ENCODE data around the gene SLC23A2.

SLC23A2 gene

DNA sequence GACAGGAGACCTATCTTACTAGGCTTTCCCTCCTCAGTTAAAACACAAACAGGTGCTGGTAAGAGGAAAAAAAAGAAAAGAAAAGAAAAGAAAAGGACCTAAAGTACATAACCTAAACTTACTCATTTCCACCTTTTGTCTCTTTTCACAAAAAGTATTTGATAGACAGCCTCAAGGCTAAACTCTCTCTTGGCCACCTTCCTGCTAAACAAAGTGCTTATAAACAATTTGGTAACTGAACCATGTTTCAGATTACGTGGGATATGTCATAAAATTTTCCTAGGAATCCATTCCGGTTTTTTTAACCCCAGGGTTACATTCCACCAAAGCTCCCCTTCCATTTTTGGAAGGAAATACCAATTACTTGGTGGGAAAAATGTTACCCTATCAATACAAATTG lies 170.6 kb downstream of the SLC23A2 start:
- no peak overlapping the region for H3K27ac ChIP-seq
- no peak for DNase-seq (ENCODE audit: low read depth, low spot score)

DNA sequence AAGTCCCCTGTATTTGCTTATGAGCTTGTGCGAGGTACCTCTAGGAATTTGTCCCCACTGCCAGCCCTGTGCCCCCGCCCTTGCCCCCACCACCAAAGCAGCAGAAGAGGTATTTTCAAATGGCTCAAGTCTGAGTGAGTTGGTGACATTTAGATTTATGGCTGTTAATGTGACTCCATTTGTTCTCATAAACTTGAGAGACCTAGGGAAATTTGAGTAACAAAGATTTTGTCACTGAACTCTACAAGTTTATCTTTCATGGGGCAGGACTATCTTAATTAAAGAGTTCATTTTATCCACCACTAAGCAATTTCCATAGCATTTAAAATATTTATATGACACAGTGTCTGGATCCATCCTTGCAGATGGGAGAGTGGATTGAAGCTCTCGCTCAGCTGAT lies 171.1 kb downstream of the SLC23A2 start:
- DNase-seq (ENCODE audit: low read depth, low spot score): no peak
- H3K27ac ChIP-seq: no peak overlapping the region

DNA sequence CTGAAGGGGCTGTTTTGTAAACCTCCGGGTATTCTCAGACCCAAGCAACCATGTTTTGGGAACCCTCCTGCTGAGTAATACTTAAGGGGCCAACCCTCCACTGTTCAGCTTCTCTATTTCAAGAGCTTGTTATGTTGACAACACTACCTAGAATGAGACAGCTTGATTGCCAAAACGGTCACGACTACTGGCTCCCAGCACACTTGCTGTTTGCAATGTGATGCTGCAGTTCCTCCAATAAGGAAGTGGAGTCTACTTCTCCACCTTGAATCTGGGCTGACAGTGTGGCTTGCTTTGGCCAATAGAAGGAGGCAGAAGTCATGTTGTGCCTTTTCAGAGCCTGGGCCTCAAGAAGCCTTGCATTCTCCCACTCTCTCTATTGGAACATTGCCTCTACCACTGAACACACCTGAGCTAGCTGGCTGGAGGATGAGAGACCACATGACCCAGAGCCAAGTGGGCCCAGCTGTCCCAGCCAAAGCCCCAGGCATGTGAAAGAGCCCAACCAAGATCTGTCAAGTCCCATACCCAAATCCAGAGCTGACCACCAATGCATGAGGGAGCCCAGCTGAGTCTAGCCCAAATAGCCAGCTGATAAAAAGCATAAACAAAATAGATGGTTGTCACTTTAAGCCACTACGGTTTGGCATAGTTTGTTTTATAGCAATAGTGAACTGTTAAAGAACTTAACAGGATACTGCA lies 171.6 kb downstream of the SLC23A2 start:
- DNase-seq (ENCODE audit: low read depth, low spot score): no peak
- H3K27ac ChIP-seq: no peak overlapping the region

DNA sequence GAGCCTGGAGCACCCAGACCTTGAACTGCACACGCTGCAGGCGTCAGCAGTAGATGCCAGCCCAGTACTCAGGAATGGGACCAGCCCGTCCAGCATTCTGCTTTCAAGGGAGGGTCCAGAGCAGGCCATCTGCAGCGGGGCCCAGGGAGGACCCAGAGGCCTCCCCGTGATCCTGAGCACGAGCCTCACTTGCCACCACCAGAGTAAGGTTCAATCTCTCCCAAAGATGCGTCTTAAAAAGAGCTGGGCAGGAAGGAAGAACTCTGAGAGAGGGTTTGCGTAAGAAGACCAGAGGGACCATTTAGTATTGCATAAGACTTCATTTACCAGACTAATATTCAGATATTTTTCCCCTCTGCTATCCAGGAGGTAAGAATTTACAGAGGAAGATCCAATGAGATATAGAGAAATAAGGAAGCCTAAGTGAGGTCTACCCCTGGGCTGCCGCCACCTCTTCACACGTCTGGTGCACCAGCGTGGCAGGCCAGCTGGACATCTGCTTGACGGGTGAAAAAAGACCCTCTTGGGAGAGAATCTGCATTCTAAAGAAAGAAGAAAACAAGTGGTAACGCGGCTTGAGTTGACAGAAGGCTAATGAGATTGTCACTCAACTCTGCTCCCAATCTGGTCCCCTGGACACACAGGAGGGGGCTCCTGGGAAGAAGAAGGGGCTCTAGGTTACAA lies 172.3 kb downstream of the SLC23A2 start:
- H3K27ac ChIP-seq: no peak overlapping the region
- no peak for DNase-seq (ENCODE audit: low read depth, low spot score)

DNA sequence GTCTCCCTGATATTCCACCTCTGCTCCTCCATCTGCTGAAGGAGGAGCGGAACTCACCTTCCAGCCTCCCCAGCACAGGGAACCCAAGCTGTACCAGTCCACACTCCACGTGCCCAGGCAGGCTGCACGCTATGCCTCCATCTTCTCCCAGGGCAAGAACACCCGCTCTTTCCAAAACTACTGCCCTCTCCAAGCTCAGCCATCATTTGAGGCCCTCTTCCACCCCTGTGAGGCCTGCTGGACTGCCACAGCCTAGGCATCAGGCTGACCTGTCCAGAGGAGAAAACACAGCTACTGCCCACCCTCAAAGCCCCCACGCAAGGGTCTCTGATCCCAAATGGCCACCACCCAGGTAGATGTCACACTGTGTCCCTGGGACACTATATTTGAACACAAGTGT lies 179.7 kb downstream of the SLC23A2 start:
- no peak for DNase-seq (ENCODE audit: low read depth, low spot score)
- H3K27ac ChIP-seq: no peak overlapping the region

DNA sequence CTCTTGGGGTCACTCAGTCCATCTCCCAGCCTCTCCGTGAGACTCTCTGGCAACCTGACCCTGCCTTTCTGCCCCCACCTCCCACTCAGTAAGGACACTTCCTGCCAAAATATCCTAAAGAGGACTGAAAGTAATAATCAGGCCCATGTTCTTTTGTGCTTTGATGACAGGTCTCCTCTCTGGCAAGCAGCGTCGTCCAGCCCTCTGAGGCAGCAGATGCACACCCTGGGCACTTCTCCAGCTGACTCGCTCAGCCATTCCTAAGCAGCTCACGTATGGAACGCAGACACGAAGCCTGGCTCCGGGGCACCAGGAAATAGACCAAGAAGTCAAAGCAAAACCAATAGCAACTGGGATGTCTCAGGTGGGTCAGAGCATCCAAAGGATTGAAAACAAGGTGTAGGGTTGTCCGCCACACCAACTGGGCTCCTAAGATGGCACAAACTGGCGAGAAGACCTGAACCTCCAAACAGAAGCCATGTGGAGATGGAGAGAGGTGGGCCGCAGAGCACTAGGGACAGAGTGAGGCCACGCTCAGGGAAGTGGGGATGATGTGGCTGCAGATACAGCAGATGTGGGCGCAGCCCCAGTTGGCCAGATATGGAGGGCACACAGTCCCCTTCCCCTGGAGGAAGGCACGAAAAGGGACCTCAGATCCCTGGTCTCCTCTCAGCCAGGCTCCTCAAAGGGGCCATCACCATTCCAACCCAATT lies 180.3 kb downstream of the SLC23A2 start:
- no peak overlapping the region for H3K27ac ChIP-seq
- peak; percentile 39 for DNase-seq (ENCODE audit: low read depth, low spot score)

DNA sequence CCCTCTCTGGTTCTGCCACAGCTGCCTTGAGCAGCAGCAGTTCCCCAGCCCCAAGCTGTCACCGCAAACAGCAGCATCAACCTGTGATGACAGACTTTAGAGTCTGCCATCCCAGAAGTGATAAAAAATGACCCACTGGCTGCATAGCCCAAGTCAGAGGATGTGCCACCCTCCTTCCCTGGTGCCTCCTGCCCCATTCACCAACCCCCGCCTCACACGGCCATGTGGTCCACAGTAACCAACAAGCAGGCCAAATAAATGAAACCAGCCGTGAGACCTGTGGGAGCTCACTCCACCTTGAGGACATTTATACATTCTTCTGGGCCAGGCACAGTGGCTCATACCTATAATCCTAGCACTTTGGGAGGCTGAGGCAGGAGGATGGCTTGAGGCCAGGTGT lies 181.4 kb downstream of the SLC23A2 start:
- H3K27ac ChIP-seq: no peak overlapping the region
- DNase-seq (ENCODE audit: low read depth, low spot score): no peak

DNA sequence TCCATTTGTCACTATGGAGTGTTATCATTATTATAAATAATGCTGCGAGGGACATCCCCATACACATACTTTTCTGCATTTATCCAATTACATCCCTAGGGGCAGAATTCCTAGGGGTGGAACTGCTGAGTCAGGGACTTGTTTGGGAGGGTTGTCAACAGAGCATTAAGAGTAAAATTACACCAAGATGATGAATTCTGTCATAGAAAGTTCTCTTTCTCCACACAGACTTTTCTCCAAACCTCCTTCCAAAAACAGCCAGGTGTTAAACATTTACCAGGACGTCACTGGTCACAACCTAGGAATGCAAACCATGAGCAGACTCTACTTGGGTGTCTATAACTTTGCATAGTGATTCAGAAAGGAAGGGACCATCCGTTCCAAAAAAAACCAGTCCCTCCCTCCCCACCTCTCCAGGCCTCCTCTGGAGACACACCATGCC lies 184.1 kb downstream of the SLC23A2 start:
- H3K27ac ChIP-seq: no peak overlapping the region
- DNase-seq (ENCODE audit: low read depth, low spot score): no peak

DNA sequence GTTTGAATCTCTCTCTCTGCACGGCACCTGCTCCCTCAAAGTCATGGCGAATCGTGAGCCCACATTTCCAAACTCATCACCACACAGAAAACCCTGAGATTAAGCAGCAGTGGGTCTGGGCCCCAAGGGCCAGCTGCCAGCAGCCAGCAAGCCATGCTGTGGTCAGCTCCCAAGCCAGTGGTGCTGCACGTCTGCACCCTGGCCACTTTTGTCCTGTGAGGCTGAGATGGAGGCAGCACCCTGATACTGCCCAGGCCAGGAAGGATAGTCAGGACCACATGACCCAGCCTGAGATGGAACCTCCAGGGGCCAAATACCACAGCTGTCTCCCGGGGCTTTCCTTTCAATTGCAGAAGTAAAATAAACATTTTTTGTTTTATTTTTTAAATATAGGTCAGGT lies 185.7 kb downstream of the SLC23A2 start:
- no peak overlapping the region for H3K27ac ChIP-seq

DNA sequence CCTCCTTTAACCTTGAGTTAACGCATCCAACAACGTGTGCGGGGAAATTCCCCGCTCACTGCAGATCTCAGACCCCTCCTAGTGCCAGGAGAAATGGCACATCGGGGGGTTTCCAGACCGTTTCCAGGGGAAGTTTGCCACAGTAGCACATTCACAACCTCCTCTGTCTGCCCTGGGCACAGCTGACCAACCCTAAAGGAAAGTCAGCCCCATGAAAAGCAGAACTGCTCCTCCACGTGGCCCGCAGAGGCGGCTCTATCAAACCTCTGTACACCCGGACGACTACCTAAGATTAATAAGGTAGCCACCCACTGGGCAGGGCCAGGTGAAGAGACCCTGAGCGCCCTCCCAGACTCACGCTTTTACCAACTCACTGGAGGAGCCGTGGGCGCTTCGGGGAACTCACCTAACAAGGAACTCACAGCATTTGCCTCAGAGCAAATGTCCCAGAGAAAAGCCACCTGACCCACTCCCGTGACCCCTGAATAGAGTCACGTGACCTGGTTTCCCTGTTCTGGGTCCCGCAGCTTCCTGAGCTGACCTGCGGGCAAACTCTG lies 186.5 kb downstream of the SLC23A2 start:
- no peak overlapping the region for H3K27ac ChIP-seq
- no peak for DNase-seq (ENCODE audit: low read depth, low spot score)

More for the DNA sequence above, 185.7 kb downstream of the SLC23A2 start:
- no peak for DNase-seq (ENCODE audit: low read depth, low spot score)

DNA sequence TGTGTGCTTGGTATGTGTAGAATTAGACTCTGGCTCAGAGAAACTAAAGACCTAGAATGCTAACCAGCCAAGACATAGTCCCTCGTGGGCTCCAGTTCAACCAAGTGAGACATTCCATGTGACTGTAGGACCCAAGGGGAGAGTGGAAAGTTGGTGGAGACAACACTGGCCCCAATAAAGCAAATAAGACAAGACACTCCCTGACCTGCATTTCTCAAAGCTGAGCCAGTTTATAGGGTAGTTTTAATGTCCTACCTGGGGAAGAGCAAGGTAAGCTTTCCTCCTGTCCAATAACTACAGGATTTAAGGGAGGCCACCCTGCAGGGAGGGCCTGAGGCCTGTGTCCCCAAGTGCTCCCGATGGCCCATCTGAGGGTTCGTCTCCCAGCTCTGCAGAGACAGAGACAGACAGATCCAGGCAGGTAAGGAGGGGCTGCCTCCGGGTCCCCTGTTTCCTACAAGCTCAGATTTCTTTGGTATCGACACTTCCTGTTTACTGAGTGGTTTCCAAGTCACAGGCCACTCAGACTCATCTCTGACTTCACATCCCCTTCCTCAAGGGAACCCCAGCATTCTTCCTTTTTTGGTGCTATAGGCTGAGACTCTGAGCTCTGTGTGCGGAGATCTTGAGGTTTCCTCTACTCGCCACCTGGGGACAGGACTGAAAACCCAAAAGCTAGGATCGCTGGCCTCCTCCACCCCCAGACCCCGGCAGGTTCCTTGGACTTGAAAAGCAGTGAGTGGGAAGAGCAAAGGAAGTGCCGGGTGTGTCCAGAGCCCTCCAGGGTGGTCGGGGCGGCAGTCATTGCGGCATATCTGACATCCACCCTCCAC lies 187.2 kb downstream of the SLC23A2 start:
- no peak for DNase-seq (ENCODE audit: low read depth, low spot score)

DNA sequence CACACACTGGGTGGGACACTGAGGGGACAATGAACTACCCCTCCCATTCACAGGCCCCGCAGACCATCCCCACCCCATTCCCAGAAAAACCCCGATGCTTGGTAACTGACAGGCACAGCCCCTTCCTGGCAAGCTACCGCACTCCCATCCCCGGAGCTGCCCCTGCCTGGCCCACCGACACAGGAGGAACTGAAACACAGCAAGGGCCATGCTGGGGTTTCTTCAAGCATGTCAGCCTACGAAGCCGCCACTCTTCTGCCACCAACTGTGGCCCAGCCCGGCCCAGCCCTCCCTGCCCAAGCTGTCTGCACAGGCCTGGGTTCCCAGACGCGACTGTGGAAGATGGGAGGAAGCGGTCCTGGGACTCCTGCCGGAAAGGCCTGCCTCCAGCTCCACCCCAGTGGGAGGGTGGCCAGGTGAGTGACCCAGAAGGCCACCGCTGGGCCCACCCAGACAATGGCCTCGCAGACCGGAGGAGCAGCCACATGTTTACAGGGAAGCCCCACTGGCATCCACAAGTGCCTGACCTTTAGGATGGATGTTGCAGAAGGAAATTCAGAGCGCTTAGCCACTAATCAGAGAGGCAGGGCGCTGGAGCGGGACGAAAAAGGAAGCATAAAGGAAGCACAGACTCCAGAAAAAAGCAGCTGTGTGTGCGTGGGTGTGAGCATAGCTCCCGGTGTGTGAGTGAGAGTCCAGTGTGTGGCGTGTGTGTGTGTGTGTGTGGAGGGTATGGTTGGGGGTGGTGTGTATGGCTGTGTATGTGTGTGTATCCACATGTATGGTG lies 188.0 kb downstream of the SLC23A2 start:
- no peak overlapping the region for H3K27ac ChIP-seq
- DNase-seq (ENCODE audit: low read depth, low spot score): no peak

More for the DNA sequence above, 187.2 kb downstream of the SLC23A2 start:
- H3K27ac ChIP-seq: no peak overlapping the region

DNA sequence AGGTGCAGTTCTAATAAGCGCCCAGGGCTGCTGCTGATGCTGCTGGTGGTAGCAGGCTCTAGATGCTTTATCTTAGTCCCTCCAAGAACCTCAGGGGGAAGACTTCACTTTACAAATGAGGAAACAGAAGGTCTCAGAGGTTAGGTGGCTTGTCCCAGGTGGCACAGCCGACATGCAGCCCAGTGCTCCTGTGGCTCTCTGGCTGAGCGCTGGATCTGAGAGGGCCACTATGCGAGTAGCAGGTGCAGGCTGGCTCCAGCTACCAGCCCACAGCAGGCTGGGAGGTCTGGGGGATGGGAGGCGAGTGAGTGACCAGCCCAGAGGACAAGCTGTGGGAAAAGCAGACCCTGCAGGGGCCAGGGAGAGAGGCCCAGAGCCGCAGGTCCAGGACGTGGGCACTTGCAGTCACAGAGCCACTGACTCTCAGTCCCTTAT lies 188.7 kb downstream of the SLC23A2 start:
- no peak for DNase-seq (ENCODE audit: low read depth, low spot score)
- H3K27ac ChIP-seq: no peak overlapping the region

DNA sequence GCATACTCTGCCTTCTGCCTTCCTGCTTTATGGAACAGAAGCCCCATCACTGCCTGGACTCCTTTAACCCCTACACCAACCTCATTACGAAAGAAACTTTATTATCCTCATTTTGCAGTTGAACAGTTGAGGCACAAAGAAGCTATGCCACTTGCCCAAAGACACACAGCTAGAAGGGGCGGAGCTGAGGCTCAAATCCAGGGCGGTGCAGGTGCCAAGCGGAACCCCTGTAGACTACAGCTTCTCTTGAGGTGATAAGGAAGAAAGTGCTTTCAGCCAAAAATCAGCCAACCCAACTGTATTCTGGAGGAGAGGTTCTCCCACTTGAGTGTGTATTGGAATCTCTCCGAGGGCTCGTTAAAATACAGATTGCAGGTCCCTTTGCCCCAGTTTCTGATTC lies 189.1 kb downstream of the SLC23A2 start:
- no peak overlapping the region for H3K27ac ChIP-seq
- DNase-seq (ENCODE audit: low read depth, low spot score): no peak

DNA sequence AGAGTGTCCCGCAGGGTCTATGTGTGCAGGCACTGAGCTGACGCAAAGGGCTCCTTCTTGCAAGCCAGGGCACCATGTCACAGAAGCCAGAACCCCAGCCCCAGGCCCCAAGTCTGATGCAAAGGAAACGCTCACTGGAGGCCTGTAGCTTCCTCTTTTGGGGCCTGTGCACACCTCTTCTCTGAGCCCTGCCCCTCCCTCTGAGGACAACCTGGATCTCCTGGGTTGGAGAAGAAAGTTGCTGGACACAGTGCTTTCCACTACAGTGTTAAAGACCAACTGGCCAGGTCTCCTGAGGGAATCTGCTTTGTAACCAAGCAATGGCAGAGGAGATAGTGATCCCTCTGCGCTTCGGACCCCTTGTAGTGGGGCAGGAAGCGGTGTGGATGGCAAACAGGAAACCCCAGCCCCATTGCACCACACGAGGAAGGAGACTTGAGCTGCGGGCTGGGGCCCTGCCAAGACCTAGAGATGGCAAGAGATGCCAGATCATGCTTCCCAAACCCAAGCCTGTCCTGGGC lies 189.6 kb downstream of the SLC23A2 start:
- no peak overlapping the region for H3K27ac ChIP-seq
- no peak for DNase-seq (ENCODE audit: low read depth, low spot score)

DNA sequence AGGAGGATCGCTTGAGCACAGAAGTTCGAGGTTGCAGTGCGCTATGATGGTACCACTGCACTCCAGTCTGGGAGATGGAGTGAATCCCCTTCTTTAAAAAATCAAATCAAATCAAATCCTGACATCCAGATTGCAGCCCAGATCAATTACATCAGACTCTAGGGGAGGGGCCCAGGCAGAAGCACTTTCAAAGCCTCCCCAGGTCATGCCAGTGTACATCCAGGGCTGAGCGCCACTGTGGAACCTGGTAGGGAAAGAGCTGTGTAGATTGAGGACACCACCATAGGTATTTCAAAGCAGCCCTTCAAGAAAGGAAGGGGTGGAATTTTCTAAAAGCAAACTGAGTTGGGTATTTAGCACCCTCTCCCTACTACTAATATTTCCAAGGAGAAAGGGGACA lies 190.1 kb downstream of the SLC23A2 start:
- no peak overlapping the region for H3K27ac ChIP-seq
- no peak for DNase-seq (ENCODE audit: low read depth, low spot score)

DNA sequence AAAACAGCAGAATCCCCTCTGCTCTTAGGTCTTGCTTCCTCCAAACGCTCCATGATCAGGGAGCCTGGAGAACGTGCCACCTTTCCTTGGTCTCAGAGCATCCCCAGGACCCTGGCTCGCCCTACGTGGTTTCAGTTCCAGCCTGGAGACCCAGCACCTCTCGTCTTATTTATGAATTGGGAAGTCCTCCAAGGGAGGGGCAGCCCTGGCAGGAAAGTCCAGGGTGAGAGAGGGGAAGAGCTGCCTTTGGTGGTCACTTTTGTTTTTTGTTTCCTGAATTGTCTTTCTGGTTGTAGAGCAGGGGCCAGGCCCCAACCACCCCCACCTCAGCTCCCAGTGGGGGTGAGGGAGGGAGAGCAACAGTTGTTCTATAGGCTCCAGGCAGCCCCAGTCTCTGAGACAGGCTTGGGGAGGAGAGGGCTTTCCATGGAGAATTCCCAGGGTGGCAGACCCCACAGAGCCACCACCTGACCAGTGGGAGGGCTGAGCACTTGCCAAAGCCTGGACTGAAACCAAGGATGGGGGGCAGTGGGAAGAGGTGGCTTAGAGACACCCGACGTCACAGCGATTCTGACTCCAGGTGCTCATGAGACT lies 190.8 kb downstream of the SLC23A2 start:
- no peak for DNase-seq (ENCODE audit: low read depth, low spot score)
- no peak overlapping the region for H3K27ac ChIP-seq

DNA sequence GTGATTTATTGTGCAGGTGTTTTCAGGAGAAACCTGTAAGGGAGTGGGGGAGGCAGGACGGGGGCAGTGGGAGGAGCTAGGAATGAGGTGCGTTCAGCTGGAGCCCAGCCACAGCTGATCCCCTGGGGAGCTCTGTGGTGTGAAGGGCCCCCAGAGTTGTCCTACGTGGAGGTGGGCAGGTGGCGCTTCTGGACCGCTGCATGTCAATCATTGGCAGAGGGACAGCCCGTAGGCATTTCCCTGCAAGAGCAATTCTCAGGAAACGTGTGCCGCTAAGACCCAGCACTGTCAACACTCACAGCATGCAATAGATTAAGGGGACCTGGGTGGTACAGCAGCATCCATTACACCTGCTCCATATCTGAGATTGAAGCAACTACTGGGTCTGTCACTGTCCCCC lies 191.6 kb downstream of the SLC23A2 start:
- no peak for DNase-seq (ENCODE audit: low read depth, low spot score)
- H3K27ac ChIP-seq: no peak overlapping the region

DNA sequence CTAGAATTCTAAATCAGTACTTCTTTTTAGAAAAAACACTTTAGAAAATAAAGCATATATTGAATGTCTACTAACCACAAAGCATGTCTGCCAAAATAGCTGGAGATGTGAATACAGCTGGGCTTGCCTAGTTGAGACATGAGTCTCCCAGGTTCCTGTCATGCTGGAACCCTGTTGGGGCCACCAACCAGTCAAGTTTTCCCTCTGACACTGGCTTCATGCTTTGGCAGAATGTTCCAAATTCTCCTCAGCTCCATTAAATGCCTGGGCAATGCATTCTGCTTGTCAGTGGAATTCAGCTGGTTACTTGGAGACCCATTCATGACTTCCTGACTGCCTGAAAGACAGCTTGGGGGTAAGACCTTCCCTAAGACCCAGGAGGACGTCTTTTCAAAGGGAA lies 192.4 kb downstream of the SLC23A2 start:
- no peak for DNase-seq (ENCODE audit: low read depth, low spot score)
- no peak overlapping the region for H3K27ac ChIP-seq

All from epithelial cell of prostate (primary cell).